HCT116 (cell line): ENCODE measurements around the gene RBM44. TPM values are rescaled to one million over a fixed set of nuclear protein-coding genes. Genes with fewer than 3 reads are reported as not detected.

ENCODE experiments used
- ATAC-seq: fragments of 200-7000 bp; cut with Tn5 transposase; 2 replicates; pipeline ENCODE4 v1.9.1; 2020; ENCODE audit warnings: mild to moderate bottlenecking, moderate library complexity
- BruUV-seq: library from RNA; stranded (reverse); fragments of 400-500 nt; replicated peaks from 2 replicates; lab custom pipeline; 2021; lab: Mats Ljungman, UMichigan
- CTCF ChIA-PET: fragments of 300-600 bp; sonication (Branson Sonifier 250); formaldehyde crosslinking; loops from one replicate; lab custom pipeline; 2021; ENCODE audit warnings: antibody characterized with exemption; lab: Charles Lee
- POLR2A ChIA-PET: fragments of 300-600, 350-600 bp; sonication (Branson Sonifier 250); formaldehyde crosslinking; loops from one replicate; lab custom pipeline; 2021; ENCODE audit warnings: antibody characterized with exemption; lab: Charles Lee
- RAD21 ChIA-PET, 2 experiments: fragments of 300-600 bp; sonication (Branson Sonifier 250); formaldehyde crosslinking; loops; one replicate each; lab custom pipeline; 2023; ENCODE audit warnings: low total read pairs in 2 of 2; ENCODE audit not compliant: uncharacterized antibody in 2 of 2, unreplicated experiment in 2 of 2, low non-redundant PET in 1 of 2; lab: Charles Lee
- DNase-seq: peaks from one replicate; pipeline ENCODE4 v3.0.0-alpha.2; 2010; ENCODE audit warnings: low read depth, low spot score
- H2AFZ ChIP-seq: fragments of 200-600 bp; shearing (Covaris generic), sonication (generic); 2 replicates; pipeline ENCODE4 v1.6.1; 2017; ENCODE audit warnings: low read depth, mixed run types, mixed read lengths, antibody characterized with exemption, low read length; ENCODE audit not compliant: poor library complexity, severe bottlenecking
- H3K27ac ChIP-seq: 2 replicates; pipeline ENCODE4 v1.5.1; 2012; ENCODE audit warnings: low read depth, low read length
- H3K27me3 ChIP-seq: fragments of 200-600 bp; sonication (generic); 2 replicates; pipeline ENCODE4 v1.6.1; 2016; ENCODE audit warnings: mixed run types, low read length, mixed read lengths; ENCODE audit not compliant: insufficient read depth
- H3K36me3 ChIP-seq, 2 experiments: fragments of 200-500 bp in 1 of 2; fragments of 200-600 bp in 1 of 2; sonication (Bioruptor generic) in 1 of 2; sonication (generic) in 1 of 2; 2 replicates each; pipeline versions ENCODE4 v1.5.1 to v1.6.1; 2014 to 2016; ENCODE audit warnings: low read length in 2 of 2, inconsistent platforms in 1 of 2, mixed read lengths in 1 of 2, mixed run types in 1 of 2; ENCODE audit not compliant: insufficient read depth in 2 of 2, control insufficient read depth in 1 of 2
- H3K4me1 ChIP-seq, 2 experiments: fragments of 200-600 bp in 1 of 2; sonication (generic) in 1 of 2; 2 replicates each; pipeline versions ENCODE4 v1.5.1 to v1.6.1; 2012 to 2017; ENCODE audit warnings: low read length in 2 of 2, inconsistent platforms in 1 of 2, mild to moderate bottlenecking in 1 of 2, mixed read lengths in 1 of 2, mixed run types in 1 of 2, moderate library complexity in 1 of 2; ENCODE audit not compliant: insufficient read depth in 2 of 2, control insufficient read depth in 1 of 2
- H3K4me2 ChIP-seq: fragments of 200-600 bp; sonication (generic); 2 replicates; pipeline ENCODE4 v1.6.1; 2017; ENCODE audit warnings: mixed run types, low read length, mixed read lengths
- H3K4me3 ChIP-seq, 2 experiments: fragments of 200-600 bp in 1 of 2; sonication (generic) in 1 of 2; replicated peaks in 1 of 2; 2 replicates each; pipeline ENCODE4 v1.5.1; 2011 to 2016; ENCODE audit warnings: low read length in 2 of 2, control low read depth in 1 of 2, low read depth in 1 of 2, mild to moderate bottlenecking in 1 of 2, mixed read lengths in 1 of 2, mixed run types in 1 of 2
- H3K79me2 ChIP-seq: fragments of 200-600 bp; sonication (generic); 2 replicates; pipeline ENCODE4 v1.6.1; 2017; ENCODE audit warnings: mild to moderate bottlenecking, mixed run types, low read length, moderate library complexity, mixed read lengths; ENCODE audit not compliant: insufficient read depth
- H3K9ac ChIP-seq: fragments of 200-600 bp; sonication (generic); 2 replicates; pipeline ENCODE4 v1.6.1; 2016; ENCODE audit warnings: low read length, mixed read lengths
- H3K9me2 ChIP-seq: fragments of 200-600 bp; sonication (generic), shearing (Covaris generic); 2 replicates; pipeline ENCODE4 v1.6.1; 2017; ENCODE audit warnings: mixed run types, mild to moderate bottlenecking, moderate library complexity; ENCODE audit not compliant: insufficient read depth
- H3K9me3 ChIP-seq, 2 experiments: fragments of 200-500 bp in 1 of 2; fragments of 200-600 bp in 1 of 2; sonication (Bioruptor generic) in 1 of 2; sonication (generic) in 1 of 2; 2 replicates each; pipeline ENCODE4 v1.6.1; 2014 to 2017; ENCODE audit warnings: low read length in 2 of 2, mixed read lengths in 2 of 2, inconsistent platforms in 1 of 2, low read depth in 1 of 2, mild to moderate bottlenecking in 1 of 2, mixed run types in 1 of 2, moderate library complexity in 1 of 2; ENCODE audit not compliant: control insufficient read depth in 1 of 2, insufficient read depth in 1 of 2
- H4K20me1 ChIP-seq: fragments of 200-600 bp; sonication (generic), shearing (Covaris generic); 2 replicates; pipeline ENCODE4 v1.6.1; 2017; ENCODE audit warnings: mixed run types, mild to moderate bottlenecking, moderate library complexity; ENCODE audit not compliant: insufficient read depth
- ELF1 ChIP-seq: IDR thresholded peaks from 2 replicates; pipeline ENCODE4 v1.6.1; 2012; ENCODE audit warnings: low read depth, borderline replicate concordance
- SIN3A ChIP-seq: IDR thresholded peaks from 2 replicates; pipeline ENCODE4 v1.6.1; 2012; ENCODE audit warnings: low read depth
- ZNF274 ChIP-seq: fragments of 200-500 bp; sonication (Bioruptor generic); IDR thresholded peaks from 2 replicates; pipeline ENCODE4 v1.6.1; 2014; ENCODE audit warnings: mild to moderate bottlenecking, low read depth, low read length, inconsistent platforms
- intact Hi-C: fragments of 100-400 bp; cut with micrococcal nuclease; formaldehyde crosslinking; loops from 2 replicates; pipeline ENCODE4 v1.10.0; 2022
- total RNA-seq: library from RNA; stranded (reverse); gene quantifications from one replicate; pipeline ENCODE4 v1.2.1, GENCODE V29; 2021; ENCODE audit not compliant: unreplicated experiment
- TF ChIP-seq, protein P1 (sequence below): IDR thresholded peaks from 2 replicates; pipeline ENCODE4 v1.6.1; 2011; ENCODE audit warnings: mild to moderate bottlenecking, low read length, moderate library complexity; ENCODE audit not compliant: insufficient replicate concordance; ENCODE audit errors: extremely low read depth

Gene RBM44
- total RNA-seq, 1 experiment from 2014 or later, result 0.54 TPM

DNA sequence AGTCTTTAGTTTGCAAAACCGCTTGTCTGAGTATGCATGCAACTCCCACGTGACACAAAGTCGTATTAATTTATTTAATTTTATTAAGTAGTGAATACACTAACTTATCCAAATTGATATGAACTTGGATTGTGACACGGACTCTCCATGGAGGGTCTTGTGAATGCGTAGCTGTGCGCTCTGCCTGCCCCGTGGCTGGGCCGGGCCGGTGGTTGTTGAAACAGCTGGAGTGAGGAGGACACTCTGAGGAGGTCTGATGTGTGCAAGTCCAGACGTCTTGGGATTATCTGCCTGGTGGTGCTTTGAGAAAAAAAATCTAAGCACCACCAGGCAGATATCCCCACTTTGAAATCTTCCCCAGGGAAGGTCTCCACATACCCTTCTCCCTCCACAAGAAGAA lies 41.0 kb upstream of the RBM44 start:
- Histone ChIP-seq H3K9me3 (no peaks in the 10 kb centered on the region), H3K27me3 (no peaks in the 10 kb centered on the region), H3K9ac (no peak overlapping the region), H3K4me2 (no peak overlapping the region), H3K27ac (no peak overlapping the region), H3K9me2 (no peaks in the 10 kb centered on the region), H3K36me3 (peaks cover 32 to 41% of the 10 kb centered on the region in 2 experiments; a peak in 3 of 4 replicates), H2AFZ (no peak overlapping the region), H3K4me3 (no peak overlapping the region), H4K20me1 (no peaks in the 10 kb centered on the region; the same call in 1 of the 2 replicates), H3K79me2 (no peaks in the 10 kb centered on the region), H3K4me1 (no peaks in the 10 kb centered on the region)
- ATAC-seq, result no peak
- intact Hi-C loops, result no loop called here
- POLR2A ChIA-PET, result no interaction called here
- DNase-seq, result no peak
- CTCF ChIA-PET, result no interaction called here
- TF ChIP-seq ZNF274 (no peak), ELF1 (no peak)
- TF ChIP-seq, protein P1, sequence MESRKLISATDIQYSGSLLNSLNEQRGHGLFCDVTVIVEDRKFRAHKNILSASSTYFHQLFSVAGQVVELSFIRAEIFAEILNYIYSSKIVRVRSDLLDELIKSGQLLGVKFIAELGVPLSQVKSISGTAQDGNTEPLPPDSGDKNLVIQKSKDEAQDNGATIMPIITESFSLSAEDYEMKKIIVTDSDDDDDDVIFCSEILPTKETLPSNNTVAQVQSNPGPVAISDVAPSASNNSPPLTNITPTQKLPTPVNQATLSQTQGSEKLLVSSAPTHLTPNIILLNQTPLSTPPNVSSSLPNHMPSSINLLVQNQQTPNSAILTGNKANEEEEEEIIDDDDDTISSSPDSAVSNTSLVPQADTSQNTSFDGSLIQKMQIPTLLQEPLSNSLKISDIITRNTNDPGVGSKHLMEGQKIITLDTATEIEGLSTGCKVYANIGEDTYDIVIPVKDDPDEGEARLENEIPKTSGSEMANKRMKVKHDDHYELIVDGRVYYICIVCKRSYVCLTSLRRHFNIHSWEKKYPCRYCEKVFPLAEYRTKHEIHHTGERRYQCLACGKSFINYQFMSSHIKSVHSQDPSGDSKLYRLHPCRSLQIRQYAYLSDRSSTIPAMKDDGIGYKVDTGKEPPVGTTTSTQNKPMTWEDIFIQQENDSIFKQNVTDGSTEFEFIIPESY, result no peak
- BruUV-seq, result no TSS peak
- RAD21 ChIA-PET, result no interaction called here

DNA sequence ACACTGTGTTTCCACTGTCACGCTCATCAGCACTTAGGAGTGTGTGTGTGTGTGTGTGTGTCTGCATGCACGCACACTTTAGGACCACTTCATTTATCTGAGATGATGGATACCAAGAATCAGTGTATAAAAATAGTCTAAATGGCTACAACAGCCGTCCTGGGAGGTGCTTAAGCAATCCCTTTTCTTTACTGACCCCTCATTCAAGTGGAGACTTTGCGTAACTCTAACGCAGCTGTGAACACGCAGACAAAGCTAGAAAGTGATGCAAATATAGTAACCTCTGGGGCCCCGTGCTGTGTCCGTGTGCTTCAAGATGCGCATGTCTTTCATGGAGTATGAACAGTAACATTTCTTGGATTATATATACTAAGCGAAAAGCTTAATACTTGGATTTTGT lies 40.4 kb upstream of the RBM44 start:
- H4K20me1 ChIP-seq, result no peaks in the 10 kb centered on the region; the same call in 1 of the 2 replicates
- H3K9me3 ChIP-seq, result no peaks in the 10 kb centered on the region
- H3K27ac ChIP-seq, result no peak overlapping the region
- DNase-seq, result no peak
- no peak overlapping the region for H3K4me3 ChIP-seq
- H3K9me2 ChIP-seq, result no peaks in the 10 kb centered on the region
- H3K27me3 ChIP-seq, result no peaks in the 10 kb centered on the region
- intact Hi-C loops, result no loop called here
- ChIA-PET POLR2A (no interaction called here), RAD21 (no interaction called here), CTCF (no interaction called here)
- H3K79me2 ChIP-seq, result no peaks in the 10 kb centered on the region
- peaks cover 32 to 39% of the 10 kb centered on the region in 2 experiments; a peak in 3 of 4 replicates for H3K36me3 ChIP-seq
- no TSS peak for BruUV-seq
- no peak for TF ChIP-seq SIN3A
- no peak overlapping the region for H3K9ac ChIP-seq
- no peak overlapping the region for H2AFZ ChIP-seq
- no peak overlapping the region for H3K4me2 ChIP-seq
- ATAC-seq, result no peak
- H3K4me1 ChIP-seq, result no peaks in the 10 kb centered on the region
